BJ (cell line): ENCODE measurements around the gene CHCHD6. TPM values are rescaled to one million over a fixed set of nuclear protein-coding genes. Genes with fewer than 3 reads are reported as not detected.

Experiments
- CTCF ChIA-PET: fragments of 350-600 bp; formaldehyde crosslinking; extraction: SDS; loops from one replicate; lab custom pipeline; 2021; ENCODE audit warnings: antibody characterized with exemption, inconsistent platforms; lab: Yijun Ruan, JAX
- POLR2A ChIA-PET: fragments of 300-600 bp; sonication (Branson Sonifier 250); formaldehyde crosslinking; extraction: SDS; loops from one replicate; lab custom pipeline; 2021; ENCODE audit warnings: antibody characterized with exemption; lab: Charles Lee
- DNase-seq: peaks from one replicate; pipeline ENCODE4 v3.0.0-alpha.2; 2011; ENCODE audit warnings: low read depth
- H3K27me3 ChIP-seq: 2 replicates; pipeline ENCODE4 v1.6.0; 2011; ENCODE audit warnings: low read length; ENCODE audit not compliant: control insufficient read depth, insufficient read depth
- H3K36me3 ChIP-seq: 2 replicates; pipeline ENCODE4 v1.5.1; 2011; ENCODE audit warnings: low read length; ENCODE audit not compliant: control insufficient read depth, insufficient read depth
- H3K4me3 ChIP-seq: 2 replicates; pipeline ENCODE4 v1.5.1; 2011; ENCODE audit warnings: low read depth, mild to moderate bottlenecking, control low read depth, low read length
- polyA plus RNA-seq: library from polyadenylated mRNA; depleted of rRNA; stranded (reverse); fragments of >200 nt; gene quantifications from 2 replicates; pipeline ENCODE4 v1.2.3, GENCODE V29; 2011
- TF ChIP-seq, protein P1 (sequence below): IDR thresholded peaks from 2 replicates; pipeline ENCODE4 v1.5.1; 2011; ENCODE audit warnings: low read depth, mild to moderate bottlenecking, control low read depth, inconsistent platforms, low read length, moderate library complexity; ENCODE audit not compliant: insufficient read depth

Gene CHCHD6
- polyA plus RNA-seq, 1 experiment = 23.7 TPM

DNA sequence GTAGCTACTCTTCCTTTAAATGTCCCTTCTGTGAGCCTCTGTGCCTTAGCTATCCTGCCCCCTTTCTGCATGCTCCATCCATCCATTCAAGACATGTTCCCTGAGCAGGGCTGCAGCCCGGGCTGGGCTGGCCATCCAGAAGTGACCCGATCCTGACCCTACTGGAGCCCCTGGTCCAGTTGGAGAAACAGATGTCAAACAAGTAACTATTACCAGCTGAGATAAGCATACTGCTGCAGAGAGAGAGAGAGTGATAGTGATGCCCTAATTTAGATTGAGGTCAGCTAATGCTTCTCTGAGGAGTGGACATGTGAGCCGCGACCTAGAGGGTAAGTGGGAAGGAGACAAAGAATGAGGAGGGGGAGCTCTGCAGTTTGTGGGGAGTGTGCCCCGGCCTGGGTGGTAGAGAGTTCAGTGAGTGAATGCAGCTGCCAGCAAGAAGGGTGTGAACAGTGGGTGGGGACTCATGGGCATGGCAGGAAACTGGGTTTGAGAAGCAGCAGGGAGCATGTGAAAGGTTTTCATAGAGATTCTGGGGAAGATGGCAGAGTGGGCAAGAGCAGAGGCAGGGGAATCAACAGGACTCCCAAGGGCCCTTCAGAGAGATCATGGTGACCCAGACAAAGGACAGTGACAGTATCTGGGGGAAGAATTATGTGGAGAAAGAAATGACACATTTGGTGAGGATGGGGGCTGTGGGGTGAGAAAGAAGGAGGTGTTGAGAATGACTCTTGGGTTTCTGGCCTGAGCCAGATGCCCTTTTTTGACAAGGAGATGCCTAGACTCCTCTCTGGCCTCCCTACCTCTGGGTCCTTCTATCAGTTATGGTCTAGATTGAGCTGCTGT lies 44.9 kb downstream of the CHCHD6 start:
- TF ChIP-seq, protein P1, sequence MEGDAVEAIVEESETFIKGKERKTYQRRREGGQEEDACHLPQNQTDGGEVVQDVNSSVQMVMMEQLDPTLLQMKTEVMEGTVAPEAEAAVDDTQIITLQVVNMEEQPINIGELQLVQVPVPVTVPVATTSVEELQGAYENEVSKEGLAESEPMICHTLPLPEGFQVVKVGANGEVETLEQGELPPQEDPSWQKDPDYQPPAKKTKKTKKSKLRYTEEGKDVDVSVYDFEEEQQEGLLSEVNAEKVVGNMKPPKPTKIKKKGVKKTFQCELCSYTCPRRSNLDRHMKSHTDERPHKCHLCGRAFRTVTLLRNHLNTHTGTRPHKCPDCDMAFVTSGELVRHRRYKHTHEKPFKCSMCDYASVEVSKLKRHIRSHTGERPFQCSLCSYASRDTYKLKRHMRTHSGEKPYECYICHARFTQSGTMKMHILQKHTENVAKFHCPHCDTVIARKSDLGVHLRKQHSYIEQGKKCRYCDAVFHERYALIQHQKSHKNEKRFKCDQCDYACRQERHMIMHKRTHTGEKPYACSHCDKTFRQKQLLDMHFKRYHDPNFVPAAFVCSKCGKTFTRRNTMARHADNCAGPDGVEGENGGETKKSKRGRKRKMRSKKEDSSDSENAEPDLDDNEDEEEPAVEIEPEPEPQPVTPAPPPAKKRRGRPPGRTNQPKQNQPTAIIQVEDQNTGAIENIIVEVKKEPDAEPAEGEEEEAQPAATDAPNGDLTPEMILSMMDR = no peak
- no peak for DNase-seq
- ChIA-PET POLR2A (no interaction called here), CTCF (interaction anchor here (0.9 to 6.1 kb wide), 4 partner anchors 69 to 796 kb away, joined by 3 to 43 read pairs (median 8); partner anchors contain the start of gene PLXNA1)
- H3K36me3 ChIP-seq = no peaks in the 10 kb centered on the region
- H3K4me3 ChIP-seq = no peak overlapping the region
- no peaks in the 10 kb centered on the region for H3K27me3 ChIP-seq

DNA sequence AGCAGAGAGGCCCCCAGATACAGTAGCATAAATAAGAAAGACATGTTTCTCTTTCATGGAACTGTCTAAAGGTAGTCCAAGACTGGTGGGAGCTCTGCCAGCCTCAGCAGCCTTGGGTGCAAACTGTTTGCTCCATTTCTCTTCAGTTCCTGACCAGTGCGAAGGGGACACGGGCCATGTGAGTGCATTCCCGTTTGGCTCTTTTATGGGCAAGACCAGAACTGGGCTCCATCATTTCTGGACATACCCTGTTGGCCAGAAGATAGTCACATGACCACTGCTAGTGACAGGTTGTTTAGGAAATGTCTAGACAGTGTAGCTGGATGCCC lies 45.5 kb downstream of the CHCHD6 start:
- Histone ChIP-seq H3K27me3 (no peaks in the 10 kb centered on the region), H3K36me3 (no peaks in the 10 kb centered on the region), H3K4me3 (no peak overlapping the region)
- ChIA-PET POLR2A (no interaction called here), CTCF (interaction anchor here (0.8 to 6.1 kb wide), 6 partner anchors 69 to 796 kb away, joined by 3 to 43 read pairs (median 4); partner anchors contain the start of gene PLXNA1)
- TF ChIP-seq, protein P1 = no peak
- no peak for DNase-seq

DNA sequence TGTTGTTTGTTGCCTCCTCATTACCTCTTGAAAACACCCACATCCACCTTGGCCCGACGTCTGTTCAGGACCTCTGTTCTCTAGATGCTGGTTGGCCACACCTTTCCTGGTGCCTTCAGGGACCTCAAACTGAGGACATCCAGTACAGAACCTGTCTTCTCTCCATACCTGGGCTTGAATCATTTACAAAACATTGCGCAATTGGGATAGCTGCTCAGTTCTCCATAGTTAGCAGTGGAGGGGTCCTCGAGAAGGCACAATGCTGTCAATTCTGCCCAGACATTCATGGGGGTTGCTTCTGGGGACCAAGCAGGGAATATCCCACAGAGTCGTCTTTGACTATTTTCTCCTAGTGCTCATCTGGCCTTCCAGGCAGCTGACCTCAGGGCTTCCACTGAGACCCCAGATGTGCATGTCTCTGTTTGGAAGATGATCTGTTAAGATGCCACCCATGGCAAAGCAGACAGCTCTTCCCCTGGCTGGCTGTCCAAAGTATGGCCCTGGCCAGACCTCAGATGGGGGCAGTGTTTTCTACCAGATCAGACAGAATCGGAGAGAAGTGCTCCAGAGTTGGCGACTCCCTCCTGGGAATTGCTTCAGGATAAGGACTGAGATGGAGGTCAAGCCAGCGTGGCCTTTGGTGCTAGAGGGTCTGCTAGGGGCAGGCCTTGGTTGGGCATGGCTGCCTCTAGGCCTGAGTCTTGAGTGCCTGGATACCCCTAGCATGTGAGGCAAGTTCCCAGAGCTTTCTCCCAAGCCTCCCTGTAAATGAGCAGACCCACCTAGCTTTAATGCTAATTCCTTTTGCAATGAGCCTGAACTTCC lies 46.1 kb downstream of the CHCHD6 start:
- Histone ChIP-seq H3K27me3 (no peaks in the 10 kb centered on the region), H3K4me3 (no peak overlapping the region), H3K36me3 (no peaks in the 10 kb centered on the region)
- ChIA-PET POLR2A (no interaction called here), CTCF (interaction anchor here (0.6 to 6.1 kb wide), 6 partner anchors 71 to 795 kb away, joined by 3 to 43 read pairs (median 4); no protein-coding TSS in a partner anchor)
- no peak for DNase-seq
- TF ChIP-seq, protein P1 = no peak

DNA sequence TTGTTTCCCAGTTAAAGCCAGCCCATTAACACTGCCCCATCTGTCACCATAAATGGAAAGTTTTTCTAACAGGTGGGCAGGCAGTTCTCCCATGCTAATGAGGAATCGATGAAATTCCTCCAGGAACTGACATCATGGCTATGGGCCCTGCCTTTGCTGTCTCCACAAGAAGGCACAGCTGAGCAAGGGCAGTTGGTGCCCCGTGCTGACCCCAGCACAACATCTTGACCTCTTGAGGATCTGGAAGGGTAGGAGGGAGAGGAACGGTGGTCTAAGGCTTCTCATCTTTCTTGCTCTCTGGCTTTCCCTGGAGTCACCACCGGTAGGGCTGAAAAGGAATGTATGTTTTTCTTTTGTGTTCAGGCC lies 46.7 kb downstream of the CHCHD6 start:
- ChIA-PET CTCF (interaction anchor here (0.8 to 6.1 kb wide), 5 partner anchors 161 to 795 kb away, joined by 3 to 43 read pairs (median 4); no protein-coding TSS in a partner anchor), POLR2A (no interaction called here)
- Histone ChIP-seq H3K27me3 (no peaks in the 10 kb centered on the region), H3K36me3 (no peaks in the 10 kb centered on the region), H3K4me3 (no peak overlapping the region)
- no peak for DNase-seq
- TF ChIP-seq, protein P1 = no peak
